OCI-LY7 (cell line): ENCODE results near the gene PCP2.

Source experiments
- EZH2phosphoT487 ChIP-seq: fragments of 200-600 bp; sonication (generic); IDR thresholded peaks from 2 replicates; pipeline ENCODE4 v1.6.1; 2018; ENCODE audit warnings: low read depth, borderline replicate concordance, mild to moderate bottlenecking, mixed run types, antibody characterized with exemption, low read length, moderate library complexity, mixed read lengths
- TF ChIP-seq, protein P1 (sequence below): fragments of 200-600 bp; sonication (generic); conservative IDR thresholded peaks from 2 replicates; pipeline ENCODE4 v1.5.1; 2014; ENCODE audit warnings: mild to moderate bottlenecking, antibody characterized with exemption, low read length, moderate library complexity, mixed read lengths

DNA sequence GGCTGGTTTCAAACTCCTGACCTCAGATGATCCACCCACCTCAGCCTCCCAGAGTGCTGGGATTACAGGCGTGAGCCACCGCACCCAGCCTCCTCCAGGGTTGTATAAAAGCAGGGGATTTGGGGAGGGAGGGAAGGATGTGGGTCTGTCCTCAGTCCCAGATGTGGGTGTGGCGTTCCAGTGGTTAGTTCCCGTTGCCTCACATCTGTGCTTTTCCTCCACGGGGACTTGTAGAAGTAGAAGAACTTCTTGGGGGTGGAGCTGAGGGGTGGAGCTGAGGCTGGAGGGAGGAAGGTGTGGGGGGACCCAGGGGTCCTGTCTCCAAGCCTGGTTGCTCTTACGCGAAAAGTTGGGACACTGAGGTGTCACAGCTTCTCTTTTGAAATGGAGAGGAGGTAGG, 42.9 kb upstream of the PCP2 start:
- TF ChIP-seq, protein P1, sequence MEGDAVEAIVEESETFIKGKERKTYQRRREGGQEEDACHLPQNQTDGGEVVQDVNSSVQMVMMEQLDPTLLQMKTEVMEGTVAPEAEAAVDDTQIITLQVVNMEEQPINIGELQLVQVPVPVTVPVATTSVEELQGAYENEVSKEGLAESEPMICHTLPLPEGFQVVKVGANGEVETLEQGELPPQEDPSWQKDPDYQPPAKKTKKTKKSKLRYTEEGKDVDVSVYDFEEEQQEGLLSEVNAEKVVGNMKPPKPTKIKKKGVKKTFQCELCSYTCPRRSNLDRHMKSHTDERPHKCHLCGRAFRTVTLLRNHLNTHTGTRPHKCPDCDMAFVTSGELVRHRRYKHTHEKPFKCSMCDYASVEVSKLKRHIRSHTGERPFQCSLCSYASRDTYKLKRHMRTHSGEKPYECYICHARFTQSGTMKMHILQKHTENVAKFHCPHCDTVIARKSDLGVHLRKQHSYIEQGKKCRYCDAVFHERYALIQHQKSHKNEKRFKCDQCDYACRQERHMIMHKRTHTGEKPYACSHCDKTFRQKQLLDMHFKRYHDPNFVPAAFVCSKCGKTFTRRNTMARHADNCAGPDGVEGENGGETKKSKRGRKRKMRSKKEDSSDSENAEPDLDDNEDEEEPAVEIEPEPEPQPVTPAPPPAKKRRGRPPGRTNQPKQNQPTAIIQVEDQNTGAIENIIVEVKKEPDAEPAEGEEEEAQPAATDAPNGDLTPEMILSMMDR = no peak
- TF ChIP-seq EZH2phosphoT487 = no peak
